ENCODE results near the gene SPAG5. TPM values are rescaled to one million over a fixed set of nuclear protein-coding genes. Genes with fewer than 3 reads are reported as not detected.

SPAG5 gene
- polyA plus RNA-seq, 3 donors from 2014 or later, result 0.73 to 4.1 (median 3.2) TPM

DNA sequence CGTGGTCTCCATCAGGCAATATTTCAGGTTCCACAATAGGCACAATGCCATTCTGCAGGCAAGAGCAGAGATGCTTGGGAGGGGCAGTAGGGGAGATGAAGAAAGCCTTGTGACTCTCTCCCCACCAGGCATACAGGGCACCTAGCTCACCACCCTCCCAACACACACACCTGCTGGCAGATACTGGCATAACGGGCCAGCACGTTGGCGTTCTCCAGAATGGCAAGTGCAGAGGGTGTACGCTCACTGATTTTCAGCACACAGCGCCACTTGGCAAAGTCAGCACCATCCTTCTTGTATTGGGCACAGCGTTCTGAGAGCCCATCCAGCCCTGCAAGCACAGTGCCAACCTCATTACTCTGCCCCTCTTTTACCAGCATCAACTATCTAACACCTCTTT lies 24.3 kb downstream of the SPAG5 start:
- Mint-ChIP-seq H3K4me3 (peak overlapping the region in 2 of 5 donors; percentile 35 to 53), H3K9me3 (no peaks in the 10 kb centered on the region), H3K4me1 (peaks cover 47 to 51% of the 10 kb centered on the region in 2 donors), H3K36me3 (peaks cover 0 to 4% (median 0%) of the 10 kb centered on the region in 3 donors), H3K27ac (peak overlapping the region in 1 of 6 donors; percentile 40), H3K27me3 (ENCODE audit: low read depth in 3 of 3) (peaks cover 2 to 4% (median 3%) of the 10 kb centered on the region in 3 donors)
- no peak for DNase-seq

GRCh38 chr17:28573966-28574480 lies 24.8 kb downstream of the SPAG5 start:
- Mint-ChIP-seq H3K27ac (peak overlapping the region in 1 of 6 donors; percentile 40), H3K27me3 (ENCODE audit: low read depth in 3 of 3) (peaks cover 2 to 4% (median 3%) of the 10 kb centered on the region in 3 donors), H3K9me3 (no peaks in the 10 kb centered on the region), H3K4me3 (peak overlapping the region in 2 of 5 donors; percentile 35 to 53), H3K4me1 (peaks cover 51 to 53% of the 10 kb centered on the region in 2 donors), H3K36me3 (peaks cover 0 to 4% (median 0%) of the 10 kb centered on the region in 3 donors)
- no peak for DNase-seq

GRCh38 chr17:28573521-28573920 lies 25.3 kb downstream of the SPAG5 start:
- peaks cover 54 to 55% of the 10 kb centered on the region in 2 donors for H3K4me1 Mint-ChIP-seq
- peaks cover 0 to 4% (median 0%) of the 10 kb centered on the region in 3 donors for H3K36me3 Mint-ChIP-seq
- H3K27ac Mint-ChIP-seq, result peak overlapping the region in 1 of 6 donors; percentile 61
- H3K27me3 Mint-ChIP-seq (ENCODE audit: low read depth in 3 of 3), result peaks cover 2 to 4% (median 3%) of the 10 kb centered on the region in 3 donors
- H3K4me3 Mint-ChIP-seq, result peak overlapping the region in 1 of 5 donors; percentile 9
- H3K9me3 Mint-ChIP-seq, result no peaks in the 10 kb centered on the region
- no peak for DNase-seq

- no peaks in the 10 kb centered on the region for H3K9me3 Mint-ChIP-seq
- H3K4me1 Mint-ChIP-seq, result peaks cover 58 to 59% of the 10 kb centered on the region in 2 donors
- peak overlapping the region in 3 of 5 donors; percentile 9 to 98 (median 94) for H3K4me3 Mint-ChIP-seq
- H3K27ac Mint-ChIP-seq, result peak overlapping the region in 4 of 6 donors; percentile 61 to 95 (median 91)
- DNase-seq, result no peak
- H3K27me3 Mint-ChIP-seq (ENCODE audit: low read depth in 3 of 3), result peaks cover 2 to 4% (median 3%) of the 10 kb centered on the region in 3 donors
- peaks cover 0 to 4% (median 3%) of the 10 kb centered on the region in 3 donors for H3K36me3 Mint-ChIP-seq
Observed at GRCh38 chr17:28573040-28573380, 25.8 kb downstream of the SPAG5 start.

DNA sequence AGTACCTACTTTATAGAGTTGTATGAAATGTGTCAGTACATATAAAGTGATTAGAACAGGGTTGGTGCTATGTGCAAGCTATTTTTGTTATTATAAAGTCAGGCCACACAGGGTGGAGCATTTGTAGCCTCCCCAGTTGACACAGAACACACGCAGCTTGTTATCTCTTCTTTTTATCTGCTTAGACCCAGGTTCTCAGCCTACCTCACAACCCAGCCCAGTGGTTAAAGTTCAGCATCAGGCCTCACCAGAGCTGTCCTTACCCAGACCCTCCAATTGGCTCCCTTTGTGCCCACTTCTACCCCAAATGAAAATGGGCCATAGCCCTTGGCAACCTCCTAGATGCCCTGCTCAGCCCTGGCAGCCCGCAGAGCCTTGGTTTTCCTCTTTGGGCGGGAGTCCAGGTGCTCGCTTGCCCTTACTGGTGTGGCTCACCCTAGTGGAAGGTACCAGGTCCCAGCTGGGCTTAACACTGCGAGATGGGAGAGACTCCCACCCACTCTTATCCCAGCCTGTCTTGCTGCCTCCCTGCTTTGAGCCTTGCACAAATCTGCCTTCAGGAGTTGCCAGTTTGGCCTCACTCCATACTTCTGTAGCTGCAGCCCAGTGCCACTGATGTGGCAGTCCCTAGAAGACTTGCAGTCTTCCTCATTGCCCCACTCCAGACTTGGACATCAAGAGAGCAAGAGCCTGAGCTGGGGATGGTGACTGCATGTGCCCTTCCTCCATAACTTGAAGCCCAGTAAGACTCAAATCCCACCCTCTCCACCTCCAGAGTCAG lies 26.4 kb downstream of the SPAG5 start:
- Mint-ChIP-seq H3K27me3 (ENCODE audit: low read depth in 3 of 3) (peaks cover 2 to 4% (median 3%) of the 10 kb centered on the region in 3 donors), H3K9me3 (no peaks in the 10 kb centered on the region), H3K4me3 (peak overlapping the region; percentile 91 to 98 (median 94)), H3K36me3 (peaks cover 0 to 8% (median 4%) of the 10 kb centered on the region in 3 donors), H3K4me1 (peaks cover 62 to 64% of the 10 kb centered on the region in 2 donors), H3K27ac (peak overlapping the region; percentile 89 to 95 (median 93))
- DNase-seq, result no peak

GRCh38 chr17:28571361-28572122 lies 27.3 kb downstream of the SPAG5 start, which contains the start of gene PIGS:
PIGS (minus strand) TSS chr17:28571524; CDS start chr17:28571496, 28 bp downstream.
- Mint-ChIP-seq H3K9me3 (no peaks in the 10 kb centered on the region), H3K4me1 (peaks cover 60 to 64% of the 10 kb centered on the region in 2 donors), H3K36me3 (peaks cover 0 to 13% (median 4%) of the 10 kb centered on the region in 3 donors), H3K27ac (peak within 1 kb of the TSS; percentile 89 to 95 (median 93)), H3K4me3 (peak within 1 kb of the TSS; percentile 91 to 98 (median 94)), H3K27me3 (ENCODE audit: low read depth in 3 of 3) (peaks cover 2 to 5% (median 3%) of the 10 kb centered on the region in 3 donors)
- DNase-seq, result peak; percentile 89 to 90 (median 89)

DNA sequence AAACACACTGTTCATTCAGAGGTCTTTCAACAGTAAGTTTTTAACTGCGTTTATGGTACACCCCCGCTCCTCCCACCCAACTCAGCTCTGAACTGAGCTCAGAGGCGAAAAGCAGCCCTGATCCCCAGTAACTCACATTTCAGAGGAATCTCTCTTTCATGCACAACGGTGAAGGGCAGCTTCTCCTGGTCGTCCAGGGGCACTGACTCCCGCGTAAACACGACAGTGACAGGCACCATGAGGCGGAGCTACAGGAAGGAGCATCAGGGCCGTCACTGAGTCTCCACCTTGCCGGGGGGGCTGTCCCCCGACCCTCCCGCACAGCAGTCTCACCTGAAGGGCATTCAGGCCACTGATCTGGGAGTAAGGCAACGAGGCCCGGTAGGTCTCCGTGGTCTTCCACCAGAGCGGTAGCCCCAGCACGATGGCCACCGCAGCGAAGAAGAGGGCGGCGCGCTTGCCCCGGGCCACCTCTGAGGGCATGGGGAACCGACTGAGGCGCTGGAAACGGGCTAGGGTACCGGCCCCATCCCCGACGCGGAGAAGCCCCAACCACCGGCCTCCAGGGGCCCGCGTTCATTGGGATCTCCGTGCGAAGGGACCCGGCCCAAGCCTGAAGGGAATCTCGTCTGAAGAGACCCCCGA lies 28.0 kb downstream of the SPAG5 start:
- H3K36me3 Mint-ChIP-seq, result peaks cover 0 to 13% (median 4%) of the 10 kb centered on the region in 3 donors
- H3K4me1 Mint-ChIP-seq, result peaks cover 53 to 57% of the 10 kb centered on the region in 2 donors
- peak overlapping the region; percentile 89 to 95 (median 92) for H3K27ac Mint-ChIP-seq
- no peaks in the 10 kb centered on the region for H3K9me3 Mint-ChIP-seq
- peak; percentile 30 to 36 (median 33) for DNase-seq
- H3K27me3 Mint-ChIP-seq (ENCODE audit: low read depth in 3 of 3), result peaks cover 2 to 5% (median 3%) of the 10 kb centered on the region in 3 donors
- peak overlapping the region; percentile 91 to 98 (median 94) for H3K4me3 Mint-ChIP-seq

DNA sequence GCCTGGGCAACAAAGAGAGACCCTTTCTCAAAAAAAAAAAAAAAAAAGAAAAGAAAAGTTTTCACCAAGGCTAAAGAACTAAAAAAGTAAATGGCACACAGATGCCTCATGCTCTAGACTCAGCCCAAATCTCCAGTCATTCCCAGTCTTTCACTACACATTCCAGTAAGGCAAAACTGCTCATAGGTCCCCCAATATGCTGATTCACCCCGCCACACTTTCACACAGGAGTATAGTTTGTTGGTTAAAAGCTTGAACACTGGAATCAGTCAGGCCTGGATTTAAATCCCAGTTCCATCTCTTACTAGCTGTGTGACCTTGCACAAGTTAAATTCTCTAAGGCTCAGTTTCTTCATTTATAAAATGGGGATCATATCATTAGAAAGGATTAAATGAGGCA lies 29.4 kb downstream of the SPAG5 start:
- DNase-seq, result no peak
- Mint-ChIP-seq H3K27ac (peak overlapping the region in 5 of 6 donors; percentile 16 to 69 (median 54)), H3K27me3 (ENCODE audit: low read depth in 3 of 3) (peaks cover 2 to 5% (median 3%) of the 10 kb centered on the region in 3 donors), H3K4me1 (peaks cover 56 to 66% of the 10 kb centered on the region in 2 donors), H3K36me3 (peaks cover 0 to 16% (median 3%) of the 10 kb centered on the region in 3 donors), H3K4me3 (peak overlapping the region; percentile 51 to 98 (median 94)), H3K9me3 (no peaks in the 10 kb centered on the region)

GRCh38 chr17:28567604-28568003 lies 31.2 kb downstream of the SPAG5 start:
- no peaks in the 10 kb centered on the region for H3K9me3 Mint-ChIP-seq
- no peak for DNase-seq
- H3K4me1 Mint-ChIP-seq, result peaks cover 50 to 60% of the 10 kb centered on the region in 2 donors
- H3K27me3 Mint-ChIP-seq (ENCODE audit: low read depth in 3 of 3), result peaks cover 2 to 5% (median 3%) of the 10 kb centered on the region in 3 donors
- peak overlapping the region; percentile 5 to 92 (median 66) for H3K27ac Mint-ChIP-seq
- H3K4me3 Mint-ChIP-seq, result no peak overlapping the region
- H3K36me3 Mint-ChIP-seq, result peaks cover 0 to 21% (median 0%) of the 10 kb centered on the region in 3 donors

GRCh38 chr17:28563475-28563874 lies 35.4 kb downstream of the SPAG5 start:
- H3K36me3 Mint-ChIP-seq, result peaks cover 12 to 41% (median 14%) of the 10 kb centered on the region in 3 donors
- no peak overlapping the region for H3K27ac Mint-ChIP-seq
- H3K9me3 Mint-ChIP-seq, result no peaks in the 10 kb centered on the region
- H3K4me3 Mint-ChIP-seq, result no peak overlapping the region
- DNase-seq, result no peak
- H3K27me3 Mint-ChIP-seq (ENCODE audit: low read depth in 3 of 3), result peaks cover 0 to 3% (median 0%) of the 10 kb centered on the region in 3 donors
- H3K4me1 Mint-ChIP-seq, result peaks cover 20 to 25% of the 10 kb centered on the region in 2 donors

DNA sequence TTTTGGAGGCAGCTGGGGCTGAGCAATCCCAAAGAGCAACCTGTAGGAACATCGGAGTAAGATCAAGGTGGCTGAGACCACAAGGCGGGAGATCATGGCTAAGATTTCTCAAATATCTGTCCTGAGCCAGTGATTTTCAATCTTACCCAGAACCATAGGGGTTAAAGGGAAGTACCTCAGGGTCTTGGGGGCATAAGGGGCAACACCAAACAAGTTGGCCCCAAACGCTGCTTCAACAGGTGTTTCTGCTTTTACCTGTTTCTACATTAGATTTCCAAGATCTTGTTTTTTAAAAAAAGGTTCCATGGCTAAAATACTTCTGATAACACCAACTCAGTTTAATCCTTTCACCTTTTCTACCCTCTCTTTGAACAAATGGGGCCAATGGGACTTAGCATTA lies 43.8 kb downstream of the SPAG5 start:
- H3K27ac Mint-ChIP-seq, result no peak overlapping the region
- no peak for DNase-seq
- H3K9me3 Mint-ChIP-seq, result no peaks in the 10 kb centered on the region
- H3K27me3 Mint-ChIP-seq (ENCODE audit: low read depth in 3 of 3), result peaks cover 0 to 5% (median 0%) of the 10 kb centered on the region in 3 donors
- peaks cover 29 to 31% of the 10 kb centered on the region in 2 donors for H3K4me1 Mint-ChIP-seq
- H3K4me3 Mint-ChIP-seq, result no peak overlapping the region
- peaks cover 24 to 50% (median 35%) of the 10 kb centered on the region in 3 donors for H3K36me3 Mint-ChIP-seq

DNA sequence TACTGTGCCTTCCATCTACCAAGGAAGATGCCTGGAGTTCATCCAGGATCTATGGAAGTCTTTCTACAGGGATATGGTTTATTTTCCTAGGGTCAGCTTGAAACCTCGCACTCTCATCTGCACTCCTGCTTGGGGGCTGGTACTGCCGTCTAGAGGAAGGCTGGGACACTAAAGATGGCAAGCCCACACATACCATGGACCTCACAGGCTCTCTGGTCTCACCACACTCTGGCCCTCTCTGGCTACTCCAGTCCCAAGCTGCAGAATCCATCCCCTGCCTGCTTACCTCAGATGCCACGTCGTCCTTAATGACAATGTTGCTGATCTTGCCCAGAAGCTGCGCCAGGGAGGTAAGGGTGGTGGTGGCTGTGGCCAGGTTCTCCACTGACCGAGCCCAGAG lies 44.3 kb downstream of the SPAG5 start:
- Mint-ChIP-seq H3K4me3 (peak overlapping the region in 1 of 5 donors; percentile 51), H3K27me3 (ENCODE audit: low read depth in 3 of 3) (peaks cover 0 to 5% (median 0%) of the 10 kb centered on the region in 3 donors), H3K4me1 (peaks cover 34 to 36% of the 10 kb centered on the region in 2 donors), H3K9me3 (no peaks in the 10 kb centered on the region), H3K36me3 (peaks cover 24 to 45% (median 30%) of the 10 kb centered on the region in 3 donors), H3K27ac (no peak overlapping the region)
- no peak for DNase-seq

Measured in immature natural killer cell (primary cell).